Esophagus squamous epithelium (tissue), 5 donors: ENCODE data around the gene WDR74. TPM values are rescaled to one million over a fixed set of nuclear protein-coding genes. Genes with fewer than 3 reads are reported as not detected.

ENCODE experiments used
- DNase-seq: peaks from one replicate; lab custom pipeline; 2025; lab: John Stamatoyannopoulos, UW
- H3K27ac ChIP-seq, 4 donors: fragments of 200-600 bp; sonication (generic); one replicate each; pipeline ENCODE4 v1.5.1; 2016 to 2019; ENCODE audit warnings: mild to moderate bottlenecking in 1 of 4
- H3K27me3 ChIP-seq, 4 donors: fragments of 200-600 bp; sonication (generic); 1 replicate in 3 of 4; 2 replicates in 1 of 4; pipeline versions ENCODE4 v1.5.1 to v1.6.0; 2017 to 2021; ENCODE audit warnings: antibody characterized with exemption in 1 of 4
- H3K36me3 ChIP-seq, 3 donors: fragments of 200-600 bp; sonication (generic); one replicate each; pipeline ENCODE4 v1.5.1; 2016 to 2019
- H3K4me1 ChIP-seq, 3 donors: fragments of 200-600 bp; sonication (generic); one replicate each; pipeline ENCODE4 v1.5.1; 2017 to 2019
- H3K4me3 ChIP-seq, 4 donors: fragments of 200-600 bp; sonication (generic); 1 replicate in 3 of 4; 2 replicates in 1 of 4; pipeline ENCODE4 v1.5.1; 2016 to 2019; ENCODE audit warnings: mild to moderate bottlenecking in 2 of 4, moderate library complexity in 1 of 4
- H3K9me3 ChIP-seq, 3 donors: fragments of 200-600 bp; sonication (generic); one replicate each; pipeline ENCODE4 v1.5.1; 2016 to 2019
- POLR2A ChIP-seq, 4 donors: fragments of 450-650 bp; IDR thresholded peaks; one replicate each; pipeline ENCODE4 v1.6.1; 2017; ENCODE audit warnings: antibody characterized with exemption in 4 of 4, mild to moderate bottlenecking in 4 of 4, moderate library complexity in 3 of 4
- WGBS, 2 donors: methylation state at CpG; one replicate each; pipeline ENCODE4 v1.1.5; 2018; 5-methylcytosine and 5-hydroxymethylcytosine counted together
- intact Hi-C: fragments of 100-400 bp; cut with DNase I; formaldehyde crosslinking; loops from one replicate; pipeline ENCODE4 v1.15.0; 2022
- total RNA-seq, 4 donors: library from RNA; depleted of rRNA; stranded (reverse); fragments of >200 nt; gene quantifications; one replicate each; pipeline ENCODE4 v1.1.0, GENCODE V29; 2016
- TF ChIP-seq, protein P1 (sequence below), 6 experiments: fragments of 450-650 bp in 4 of 6; fragments of 200-600 bp in 2 of 6; sonication (generic) in 2 of 6; IDR thresholded peaks; one replicate each; pipeline ENCODE4 v1.5.1; 2016 to 2019; ENCODE audit warnings: antibody characterized with exemption in 6 of 6, mild to moderate bottlenecking in 4 of 6, moderate library complexity in 4 of 6
- donor health status: DM: yes; HTN: yes; CAD: no.

WDR74 gene
- total RNA-seq, 4 donors from 2014 or later = 31.7 to 74.0 (median 44.3) TPM

DNA sequence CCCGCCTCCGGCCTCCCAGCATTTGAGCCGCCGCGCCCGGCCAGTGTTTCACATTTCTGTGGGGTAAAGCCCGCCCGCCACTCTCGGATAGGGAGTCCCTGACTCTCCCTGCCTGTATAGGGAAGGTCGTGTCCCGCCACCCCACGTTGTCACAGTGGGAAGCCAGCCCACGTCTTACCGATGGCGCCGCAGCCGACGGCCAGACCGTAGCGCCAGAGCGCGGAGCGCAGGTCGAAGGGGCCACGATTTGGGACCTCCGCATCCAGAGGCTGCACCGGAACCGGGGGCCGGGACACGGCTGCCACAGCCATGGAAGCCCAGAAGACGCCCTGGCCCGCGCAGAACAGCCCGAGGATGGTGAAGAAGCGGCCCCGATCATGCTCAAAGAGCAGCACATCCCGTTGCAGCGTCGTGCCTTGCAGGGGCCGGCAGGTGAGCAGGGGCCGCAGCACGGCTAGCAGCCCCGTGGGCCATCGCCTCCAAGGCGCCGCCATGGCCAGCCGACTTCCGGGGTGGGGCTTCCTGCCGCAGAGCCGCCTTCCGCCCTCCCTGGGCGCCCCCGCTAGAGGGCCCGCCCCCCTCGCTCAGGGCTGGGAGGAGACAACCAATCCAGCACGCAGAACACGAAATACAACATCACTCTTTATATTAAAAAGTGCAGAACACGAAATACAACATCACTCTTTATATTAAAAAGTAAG, 47.7 kb downstream of the WDR74 start, which contains the start of gene TMEM223:
TSS of gene TMEM223 (minus strand) at position 506 of the 701 bp plus-strand sequence. CDS start at position 494, 12 bp downstream.
- peak; percentile 24 for DNase-seq
- Histone ChIP-seq H3K36me3 (peaks cover 31 to 66% (median 39%) of the 10 kb centered on the region in 3 donors), H3K27me3 (no peaks in the 10 kb centered on the region), H3K27ac (peak within 1 kb of the TSS; percentile 86 to 93 (median 88)), H3K4me1 (peaks cover 27 to 54% (median 31%) of the 10 kb centered on the region in 3 donors), H3K9me3 (no peaks in the 10 kb centered on the region), H3K4me3 (peak within 1 kb of the TSS; percentile 81 to 90 (median 86))
- TF ChIP-seq POLR2A (IDR thresholded peaks at IDR 0.05) = peak in 3 of 4 donors; percentile 42 to 84 (median 77)
- TF ChIP-seq, protein P1, sequence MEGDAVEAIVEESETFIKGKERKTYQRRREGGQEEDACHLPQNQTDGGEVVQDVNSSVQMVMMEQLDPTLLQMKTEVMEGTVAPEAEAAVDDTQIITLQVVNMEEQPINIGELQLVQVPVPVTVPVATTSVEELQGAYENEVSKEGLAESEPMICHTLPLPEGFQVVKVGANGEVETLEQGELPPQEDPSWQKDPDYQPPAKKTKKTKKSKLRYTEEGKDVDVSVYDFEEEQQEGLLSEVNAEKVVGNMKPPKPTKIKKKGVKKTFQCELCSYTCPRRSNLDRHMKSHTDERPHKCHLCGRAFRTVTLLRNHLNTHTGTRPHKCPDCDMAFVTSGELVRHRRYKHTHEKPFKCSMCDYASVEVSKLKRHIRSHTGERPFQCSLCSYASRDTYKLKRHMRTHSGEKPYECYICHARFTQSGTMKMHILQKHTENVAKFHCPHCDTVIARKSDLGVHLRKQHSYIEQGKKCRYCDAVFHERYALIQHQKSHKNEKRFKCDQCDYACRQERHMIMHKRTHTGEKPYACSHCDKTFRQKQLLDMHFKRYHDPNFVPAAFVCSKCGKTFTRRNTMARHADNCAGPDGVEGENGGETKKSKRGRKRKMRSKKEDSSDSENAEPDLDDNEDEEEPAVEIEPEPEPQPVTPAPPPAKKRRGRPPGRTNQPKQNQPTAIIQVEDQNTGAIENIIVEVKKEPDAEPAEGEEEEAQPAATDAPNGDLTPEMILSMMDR (IDR thresholded peaks at IDR 0.05) = peak in 4 of 6 experiments; percentile 20 to 43 (median 36)
- WGBS, 2 donors = 0% methylated on average over 1 to 3 of the region's 58 CpGs
- intact Hi-C loops = loop anchor here (5.0 kb wide), 1 partner anchor 71 kb away; no protein-coding TSS in a partner anchor

DNA sequence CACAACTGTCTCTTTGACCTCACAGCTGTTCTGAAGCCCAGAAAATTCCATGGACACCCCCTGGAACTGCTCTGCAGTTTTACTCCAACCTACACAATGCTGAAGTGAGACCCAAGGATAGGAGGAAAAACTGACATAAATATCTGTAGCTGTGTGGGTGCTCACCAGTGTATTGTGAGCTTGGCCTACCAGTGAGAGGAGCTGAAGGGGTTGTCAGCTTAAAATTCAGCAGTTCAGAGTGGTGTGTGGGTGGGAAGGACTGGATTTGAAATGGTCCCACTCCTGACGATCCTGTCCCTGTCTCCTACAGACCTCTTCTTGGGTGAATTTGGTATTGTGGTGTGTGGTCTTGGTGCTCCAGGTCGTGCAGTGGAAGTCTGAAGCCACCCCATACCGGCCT, 49.8 kb downstream of the WDR74 start:
- no peaks in the 10 kb centered on the region for H3K9me3 ChIP-seq
- no peaks in the 10 kb centered on the region for H3K27me3 ChIP-seq
- 50 to 59% methylated on average over 1 to 3 of the region's 3 CpGs for WGBS, 2 donors
- intact Hi-C loops = loop anchor here (5.0 kb wide), 1 partner anchor 93 kb away; the partner anchor contains the start of gene SLC3A2
- peak overlapping the region in 1 of 4 donors; percentile 93 for H3K27ac ChIP-seq
- peaks cover 11 to 51% (median 18%) of the 10 kb centered on the region in 3 donors for H3K36me3 ChIP-seq
- no peak overlapping the region for H3K4me3 ChIP-seq
- TF ChIP-seq, protein P1 (IDR thresholded peaks at IDR 0.05) = no peak
- no peak for TF ChIP-seq POLR2A (IDR thresholded peaks at IDR 0.05)
- peaks cover 35 to 66% (median 40%) of the 10 kb centered on the region in 3 donors for H3K4me1 ChIP-seq
- DNase-seq = no peak

DNA sequence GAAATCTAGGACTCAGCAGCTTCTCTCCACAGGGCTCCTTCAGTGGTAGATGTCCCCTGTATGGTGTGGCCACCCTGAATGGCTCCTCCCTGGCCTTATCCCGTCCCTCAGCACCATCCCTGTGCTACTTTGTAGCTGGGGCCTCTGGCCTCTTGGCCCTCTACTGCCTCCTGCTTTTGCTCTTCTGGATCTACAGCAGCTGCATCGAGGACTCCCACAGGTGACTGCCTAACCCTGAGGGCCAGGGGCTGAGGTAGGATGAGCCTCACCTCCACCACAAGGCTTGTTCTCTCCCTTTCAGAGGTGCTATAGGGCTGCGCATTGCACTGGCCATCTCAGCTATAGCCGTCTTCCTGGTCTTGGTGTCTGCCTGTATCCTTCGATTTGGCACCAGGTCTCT, 50.4 kb downstream of the WDR74 start:
- peaks cover 7 to 50% (median 13%) of the 10 kb centered on the region in 3 donors for H3K36me3 ChIP-seq
- no peak overlapping the region for H3K4me3 ChIP-seq
- 43 to 79% methylated on average over 4 to 5 of the region's 5 CpGs for WGBS, 2 donors
- TF ChIP-seq, protein P1 (IDR thresholded peaks at IDR 0.05) = no peak
- TF ChIP-seq POLR2A (IDR thresholded peaks at IDR 0.05) = no peak
- no peaks in the 10 kb centered on the region for H3K9me3 ChIP-seq
- peaks cover 35 to 66% (median 40%) of the 10 kb centered on the region in 3 donors for H3K4me1 ChIP-seq
- DNase-seq = no peak
- no peaks in the 10 kb centered on the region for H3K27me3 ChIP-seq
- H3K27ac ChIP-seq = peak overlapping the region in 2 of 4 donors; percentile 94 to 100
- intact Hi-C loops = loop anchor here (5.0 kb wide), 1 partner anchor 93 kb away; the partner anchor contains the start of gene SLC3A2

DNA sequence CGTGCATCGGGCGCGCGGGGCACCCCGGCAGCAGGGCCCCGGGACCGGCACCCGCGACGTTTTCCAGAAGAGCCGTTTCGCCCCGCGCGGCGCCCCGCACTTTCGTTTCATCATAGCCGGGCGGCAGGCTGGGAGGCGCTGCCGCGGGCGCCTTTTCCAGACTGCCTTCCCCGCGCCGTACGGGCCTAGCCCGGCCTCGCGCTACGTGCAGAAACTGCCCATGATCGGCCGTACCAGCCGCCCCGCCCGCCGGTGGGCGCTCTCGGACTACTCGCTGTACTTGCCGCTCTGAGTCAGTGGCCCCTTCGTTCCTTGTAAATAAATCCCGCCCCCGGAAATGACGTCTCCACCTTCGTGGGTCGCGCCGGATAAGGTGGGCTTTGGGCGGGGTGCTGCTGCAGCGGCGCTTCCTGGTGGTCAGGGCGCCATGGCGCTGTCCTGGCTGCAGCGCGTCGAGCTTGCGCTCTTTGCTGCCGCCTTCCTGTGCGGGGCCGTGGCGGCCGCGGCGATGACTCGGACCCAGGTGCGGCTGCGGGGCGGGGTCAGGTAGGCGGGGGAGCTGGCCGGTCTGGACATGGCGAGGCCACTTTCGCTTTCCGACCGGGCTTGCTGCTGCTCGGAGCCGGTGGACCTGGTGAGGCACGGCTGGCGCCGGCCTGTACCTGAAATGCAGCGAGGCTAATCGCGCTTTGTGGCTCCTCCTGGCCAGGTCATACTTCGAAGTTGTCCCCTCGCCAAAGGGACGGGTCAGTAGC, 52.2 kb downstream of the WDR74 start, which contains the start of gene TMEM179B:
TSS of gene TMEM179B (plus strand) at position 398 of the 755 bp plus-strand sequence. CDS start at position 428, 30 bp downstream.
- Histone ChIP-seq H3K4me3 (peak within 1 kb of the TSS; percentile 65 to 100 (median 90)), H3K27me3 (no peaks in the 10 kb centered on the region), H3K9me3 (no peaks in the 10 kb centered on the region), H3K4me1 (peaks cover 29 to 55% (median 35%) of the 10 kb centered on the region in 3 donors), H3K36me3 (peaks cover 0 to 48% (median 0%) of the 10 kb centered on the region in 3 donors), H3K27ac (peak within 1 kb of the TSS; percentile 94 to 100 (median 96))
- peak; percentile 99 for DNase-seq
- TF ChIP-seq, protein P1 (IDR thresholded peaks at IDR 0.05) = peak in 5 of 6 experiments; percentile 22 to 63 (median 38)
- TF ChIP-seq POLR2A (IDR thresholded peaks at IDR 0.05) = peak; percentile 52 to 98 (median 94)
- intact Hi-C loops = loop anchor here (5.0 kb wide), 1 partner anchor 95 kb away; the partner anchor contains the start of gene SLC3A2
- 0% methylated on average over 2 to 17 of the region's 88 CpGs for WGBS, 2 donors
